ENCODE measurements around the gene VASN.

The VASN gene

GRCh38 chr16:4389051-4389955, 17.7 kb downstream of the VASN start:
- TF ChIP-seq CTCF (IDR thresholded peaks at IDR 0.05) = no peak

- TF ChIP-seq CTCF (IDR thresholded peaks at IDR 0.05) = no peak
Measured at GRCh38 chr16:4390266-4391260, 18.9 kb downstream of the VASN start.

DNA sequence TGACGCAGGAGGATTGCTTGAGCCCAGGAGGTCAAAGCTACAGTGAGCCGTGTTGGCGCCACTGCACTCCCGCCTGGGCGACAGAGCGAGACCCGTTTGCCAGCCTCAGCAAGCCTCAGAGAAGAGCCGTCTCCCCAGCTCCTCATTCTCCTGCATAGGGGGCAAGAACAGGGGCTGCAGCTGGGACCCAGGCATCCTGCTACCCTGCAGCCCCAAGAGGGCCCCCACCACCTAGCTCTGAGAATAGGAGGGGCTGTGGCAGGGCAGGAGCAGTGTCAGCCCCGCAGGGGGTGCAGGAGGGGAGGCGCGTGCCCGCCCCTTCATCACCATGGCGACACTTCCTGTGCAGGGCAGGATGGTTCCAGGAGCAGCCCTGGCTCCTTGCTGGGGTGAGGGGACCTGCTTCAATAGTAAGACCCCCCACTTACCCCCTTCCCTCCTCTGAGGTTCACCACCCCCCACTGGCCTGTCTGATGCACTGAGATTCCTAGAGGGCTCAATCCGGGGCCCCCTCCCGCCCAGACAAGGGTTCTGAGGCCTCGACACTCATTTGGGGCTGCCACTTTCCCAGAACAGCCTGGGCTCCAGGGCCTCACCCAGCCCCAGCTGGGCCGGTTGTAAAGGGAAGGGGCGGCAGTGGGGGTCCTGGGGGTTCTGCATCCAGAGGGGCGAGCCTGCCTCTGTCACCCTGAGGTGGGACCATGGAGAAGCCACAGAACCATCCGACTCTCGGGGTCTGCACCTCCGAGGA, 20.2 kb downstream of the VASN start:
- no peak for TF ChIP-seq CTCF (IDR thresholded peaks at IDR 0.05)

DNA sequence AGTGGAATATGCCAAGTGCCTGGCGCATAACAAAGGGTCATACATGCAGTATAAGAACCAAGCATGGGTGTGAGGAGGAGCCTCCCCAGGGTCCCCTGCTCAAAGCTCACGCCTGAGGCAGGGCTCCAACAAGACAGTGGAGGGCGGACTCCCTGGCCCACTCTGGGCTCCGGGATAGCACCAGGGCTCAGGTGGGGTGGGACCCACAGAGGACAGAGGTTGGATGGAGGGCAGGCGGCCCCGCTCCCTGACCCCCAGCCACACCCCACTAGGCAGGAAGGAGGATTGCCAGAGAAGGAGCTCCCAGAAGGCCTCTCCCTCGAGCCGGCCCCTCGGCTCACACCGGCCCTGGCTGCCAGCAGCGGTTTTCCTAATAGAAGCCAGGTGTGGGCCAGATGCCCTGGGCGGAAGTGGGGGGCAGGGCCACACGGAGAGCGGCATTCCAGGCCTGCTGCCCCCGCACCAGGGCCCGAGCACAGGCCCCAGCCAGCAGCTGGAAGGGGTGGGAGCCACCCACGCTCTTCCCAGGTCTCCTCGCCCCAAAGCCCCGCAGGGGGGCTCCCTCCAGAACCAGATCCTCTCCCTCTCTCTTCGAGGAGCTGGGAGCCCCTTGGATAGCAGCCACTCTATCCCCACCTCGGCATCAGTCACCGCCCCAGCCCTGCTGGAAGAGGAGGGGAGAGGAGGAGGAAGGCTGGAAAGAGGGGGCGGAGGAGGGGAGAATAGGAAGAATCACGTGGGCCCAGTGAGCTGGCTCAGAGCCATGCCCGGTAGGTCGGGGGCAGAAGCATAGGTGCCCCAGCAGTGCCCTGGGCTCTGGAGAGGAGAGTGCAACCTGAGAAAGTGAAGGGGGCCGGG, 21.0 kb downstream of the VASN start:
- TF ChIP-seq CTCF (IDR thresholded peaks at IDR 0.05) = no peak

DNA sequence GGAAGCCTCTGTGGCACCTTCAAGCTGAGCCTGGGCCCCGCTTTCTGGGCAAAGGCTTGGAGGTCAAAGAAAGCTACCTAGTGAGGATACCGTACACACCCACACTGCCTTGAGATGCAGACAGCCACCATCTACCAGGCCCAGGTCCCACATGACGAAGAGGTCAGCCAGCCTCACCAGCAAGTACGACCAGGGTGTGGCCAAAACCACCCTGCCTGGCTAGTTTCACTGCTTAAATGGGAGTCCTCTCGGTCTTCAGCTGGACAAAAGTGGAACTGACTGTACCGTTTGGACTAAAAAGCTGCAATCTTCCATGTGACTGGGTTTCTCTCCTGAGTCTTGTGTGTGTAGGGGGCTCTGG, 21.6 kb downstream of the VASN start:
- no peak for TF ChIP-seq CTCF (IDR thresholded peaks at IDR 0.05)

- TF ChIP-seq CTCF (IDR thresholded peaks at IDR 0.05) = no peak
Measured at GRCh38 chr16:4395055-4395726, 23.5 kb downstream of the VASN start.

All from LNCAP (cell line).